Measurements from ENCODE around the gene RASGRF1. TPM values are rescaled to one million over a fixed set of nuclear protein-coding genes. Genes with fewer than 3 reads are reported as not detected.
"Not testable (repeated sequence)": the region's sequence is repeated elsewhere in the genome, so short reads cannot be mapped to it uniquely, and the experiment has no call there.

RASGRF1 gene
- total RNA-seq, 1 donor: not detected

DNA sequence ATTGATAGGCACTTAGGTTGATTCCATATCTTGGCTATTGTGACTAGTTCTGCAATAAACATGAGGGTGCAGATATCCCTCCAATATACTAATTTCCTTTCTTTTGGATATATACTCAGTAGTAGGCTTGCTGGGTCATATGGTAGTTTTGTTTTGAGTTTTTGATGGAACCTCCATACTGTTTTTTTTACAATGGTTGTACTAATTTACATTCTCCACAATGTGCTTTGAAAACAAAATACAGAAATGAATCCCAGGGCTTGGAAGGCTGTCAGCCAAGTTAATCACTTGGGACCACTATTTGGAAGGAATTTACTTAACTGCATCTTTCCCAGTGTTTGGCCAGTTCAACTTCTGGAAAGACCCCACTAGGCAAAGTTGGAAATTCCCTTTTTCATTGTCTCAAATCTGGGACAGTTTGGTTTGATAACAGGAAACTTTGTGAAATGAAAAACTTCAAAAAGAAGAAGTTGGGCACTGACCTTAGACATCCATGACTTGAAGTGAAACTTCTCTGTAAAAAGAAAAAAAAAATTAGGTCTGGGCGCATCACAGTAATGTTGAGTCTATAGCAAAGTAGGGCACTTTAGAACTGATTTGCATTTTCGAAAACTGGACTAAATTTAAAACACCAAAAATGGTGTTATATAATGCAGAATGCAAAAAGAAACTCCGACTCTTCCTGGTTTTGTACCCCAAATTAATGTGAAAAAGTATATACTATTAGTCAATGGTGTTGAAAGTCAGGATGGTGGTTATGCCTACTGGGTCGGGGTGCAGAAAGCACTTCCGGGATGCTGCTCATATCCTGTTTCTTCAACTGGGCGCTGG, 151.7 kb downstream of the RASGRF1 start:
- DNase-seq (ENCODE audit: low read depth in 2 of 3, low spot score in 2 of 3): no peak

DNA sequence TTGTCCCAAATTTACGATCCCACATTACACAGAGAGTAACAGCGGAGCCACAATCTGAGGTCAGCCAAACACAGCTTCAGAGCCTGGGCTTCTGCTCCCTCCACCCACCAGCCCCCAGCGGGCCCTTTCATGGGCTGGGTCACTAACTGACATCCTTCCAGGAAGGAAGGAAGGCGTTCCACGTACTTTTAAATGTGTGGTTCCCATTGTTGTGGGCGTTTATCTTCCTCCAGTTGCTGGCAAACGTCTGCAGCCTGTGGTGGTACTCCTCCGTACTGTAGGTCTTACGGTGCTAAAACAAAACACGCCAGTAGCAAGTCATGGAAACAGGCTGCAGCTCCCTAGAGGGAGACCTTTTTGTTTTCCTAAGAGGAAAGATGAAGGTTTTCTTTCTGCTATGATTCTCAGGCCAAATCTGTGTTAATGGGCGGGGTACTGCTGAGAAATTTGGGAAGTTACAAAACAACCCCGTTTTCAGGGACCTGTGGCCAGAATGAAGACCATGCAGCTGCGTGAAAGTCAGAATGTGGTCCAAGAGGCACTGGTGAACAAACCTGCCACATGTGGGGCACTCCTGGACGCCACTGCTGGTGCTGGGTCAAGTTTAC, 153.3 kb downstream of the RASGRF1 start:
- DNase-seq (ENCODE audit: low read depth in 2 of 3, low spot score in 2 of 3): no peak

DNA sequence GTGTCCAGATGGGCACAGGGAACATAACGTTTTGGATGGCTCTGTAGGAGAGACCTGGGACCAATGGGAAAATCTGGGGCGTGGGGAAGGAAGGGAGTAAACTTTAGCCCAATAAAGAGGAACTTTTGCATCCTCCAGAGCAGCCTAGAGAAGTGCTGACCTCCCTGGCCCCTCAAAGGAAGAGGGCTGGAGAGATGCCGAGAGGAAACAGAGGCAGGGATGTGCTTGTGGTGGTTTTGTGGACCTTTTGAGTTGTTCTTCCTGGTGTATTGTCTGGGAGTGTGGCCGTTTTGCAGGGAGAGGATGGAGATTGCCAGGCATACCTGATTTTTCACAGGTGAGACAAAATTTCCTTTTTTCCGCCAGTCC, 155.9 kb downstream of the RASGRF1 start:
- no peak for DNase-seq (ENCODE audit: low read depth in 2 of 3, low spot score in 2 of 3)

DNA sequence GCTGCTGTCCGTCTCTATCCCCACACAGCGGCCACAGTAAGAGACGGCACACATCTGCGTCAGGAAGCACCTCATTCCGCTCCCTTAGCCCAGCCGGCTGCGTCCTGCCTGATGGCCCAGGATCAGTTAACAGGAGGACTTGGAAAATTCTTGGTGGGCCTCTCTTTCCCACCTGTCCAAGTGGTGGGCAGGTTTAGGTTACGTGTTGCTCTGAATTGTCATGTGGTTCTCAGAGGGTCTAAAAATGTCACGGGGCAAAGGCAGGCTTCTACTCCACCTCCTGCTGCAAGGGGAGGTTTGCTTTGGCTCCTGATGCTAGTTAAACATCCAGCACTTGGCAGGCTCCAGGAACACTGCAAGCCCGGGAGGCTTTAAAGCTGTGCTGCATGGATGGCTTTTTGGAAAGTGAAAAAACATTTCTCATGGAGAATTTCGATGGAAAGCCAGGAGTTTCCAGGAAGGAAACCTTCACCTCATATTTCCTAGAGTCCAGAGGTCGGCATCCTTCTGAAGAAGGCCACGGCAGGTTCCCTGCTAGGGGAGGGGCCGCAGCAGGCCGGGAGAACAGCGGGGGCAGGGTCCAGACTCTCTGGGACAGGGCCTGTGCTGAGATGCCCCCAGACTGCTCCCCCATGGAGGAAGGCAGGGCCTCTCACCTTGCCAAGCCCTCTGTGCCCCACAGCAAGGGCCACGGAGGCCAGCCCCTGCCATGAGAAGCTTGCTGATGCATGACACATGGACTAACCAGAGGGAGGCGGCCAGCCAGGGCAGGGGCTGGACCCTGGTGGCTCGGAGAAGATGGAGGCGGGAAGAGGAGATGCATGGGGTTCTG, 156.5 kb downstream of the RASGRF1 start:
- no peak for DNase-seq (ENCODE audit: low read depth in 2 of 3, low spot score in 2 of 3)

DNA sequence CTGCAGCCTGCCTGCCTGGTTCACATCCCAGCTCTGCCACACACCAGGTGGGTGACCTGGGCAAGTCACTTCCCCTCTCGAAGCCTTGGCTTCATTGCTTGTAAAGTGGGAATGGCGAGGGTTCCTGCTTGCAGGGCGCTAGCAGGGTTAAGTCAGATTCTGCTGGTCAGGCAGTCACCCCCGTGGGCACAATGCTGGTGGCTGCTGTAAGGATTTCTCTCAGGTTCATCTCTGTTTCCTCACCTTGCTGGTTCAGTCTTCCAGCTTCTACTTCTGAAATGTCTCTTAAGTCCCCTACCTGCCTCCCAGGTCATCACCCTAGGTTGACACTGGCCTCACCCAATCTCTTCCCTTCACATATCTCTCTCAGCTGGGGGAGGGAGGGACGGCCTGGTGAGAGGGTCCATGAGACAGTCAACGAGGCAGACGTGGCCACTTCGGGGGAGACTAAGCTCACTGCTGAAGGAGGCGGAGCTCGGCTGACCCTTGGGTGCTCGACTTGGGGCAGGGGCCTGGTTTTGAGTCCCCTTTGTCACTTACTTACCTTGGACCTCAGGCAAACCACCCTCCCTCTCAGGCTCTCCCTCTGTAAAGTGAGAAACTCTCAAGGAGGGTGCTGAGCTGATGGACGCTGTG, 157.3 kb downstream of the RASGRF1 start:
- no peak for DNase-seq (ENCODE audit: low read depth in 2 of 3, low spot score in 2 of 3)

DNA sequence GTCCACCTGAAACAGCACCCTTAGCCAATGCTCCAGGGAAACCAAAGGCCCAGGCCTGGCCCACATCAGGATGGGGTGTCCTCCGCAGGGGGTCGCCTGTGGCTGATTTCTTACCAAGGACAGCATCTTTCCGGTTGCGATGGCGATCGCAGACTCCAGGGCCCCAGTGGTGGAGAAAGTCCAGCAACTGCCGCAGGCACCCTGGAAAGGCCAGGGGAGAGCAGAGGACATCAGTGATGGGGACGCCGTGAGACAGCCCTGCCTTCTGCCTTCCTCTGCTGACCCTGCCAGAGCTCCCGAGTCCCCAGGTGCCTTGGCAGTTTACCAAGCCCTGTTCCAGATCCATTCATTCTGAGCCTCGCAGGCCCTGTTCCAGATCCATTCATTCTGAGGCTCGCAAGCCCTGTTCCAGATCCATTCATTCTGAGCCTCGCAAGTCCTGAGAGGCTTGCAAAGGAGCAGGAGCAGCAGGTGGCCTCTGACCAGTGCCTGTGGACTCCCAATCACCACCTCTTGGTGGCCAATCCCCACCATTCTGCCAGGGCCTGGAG, 158.2 kb downstream of the RASGRF1 start:
- no peak for DNase-seq (ENCODE audit: low read depth in 2 of 3, low spot score in 2 of 3)

DNA sequence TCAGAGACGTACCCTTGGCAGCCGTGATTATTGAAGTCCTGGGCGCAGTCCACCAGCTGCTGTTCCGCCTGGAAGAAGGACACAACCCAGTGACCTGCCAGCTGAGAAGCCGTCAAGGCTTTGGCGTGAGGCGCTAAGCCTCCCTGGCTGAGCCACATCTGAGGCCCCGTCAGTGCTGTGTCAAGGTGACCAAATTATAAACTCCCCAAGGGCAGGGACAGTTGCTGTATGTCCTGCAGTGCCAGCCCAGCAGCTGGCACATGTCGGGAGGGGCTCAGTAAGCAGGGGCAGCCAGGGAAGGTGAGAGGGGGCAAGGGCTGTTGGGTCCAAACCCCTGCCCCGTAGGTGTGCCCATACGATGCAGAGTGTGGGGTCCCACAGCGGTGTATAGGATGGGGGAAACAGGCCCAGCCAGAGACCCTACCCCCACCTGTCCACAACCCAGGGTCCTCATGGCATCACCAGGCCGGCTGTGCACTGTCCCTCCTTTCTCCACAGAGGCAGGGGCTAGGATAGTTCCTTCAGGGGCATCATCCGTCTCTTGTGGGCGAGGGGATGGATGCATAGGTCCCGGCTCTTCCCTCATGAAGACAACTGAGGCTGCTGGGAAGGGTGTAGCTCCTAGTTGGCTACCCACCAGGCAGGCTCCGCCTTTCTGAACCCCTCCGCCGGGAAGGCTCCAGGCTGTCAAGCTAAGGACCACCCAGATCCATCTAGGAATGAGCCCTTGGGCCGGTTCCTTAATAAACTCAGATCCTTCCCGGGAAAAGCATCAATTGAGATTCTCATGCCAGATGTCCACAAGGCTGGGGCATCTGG, 158.9 kb downstream of the RASGRF1 start:
- no peak for DNase-seq (ENCODE audit: low read depth in 2 of 3, low spot score in 2 of 3)

DNA sequence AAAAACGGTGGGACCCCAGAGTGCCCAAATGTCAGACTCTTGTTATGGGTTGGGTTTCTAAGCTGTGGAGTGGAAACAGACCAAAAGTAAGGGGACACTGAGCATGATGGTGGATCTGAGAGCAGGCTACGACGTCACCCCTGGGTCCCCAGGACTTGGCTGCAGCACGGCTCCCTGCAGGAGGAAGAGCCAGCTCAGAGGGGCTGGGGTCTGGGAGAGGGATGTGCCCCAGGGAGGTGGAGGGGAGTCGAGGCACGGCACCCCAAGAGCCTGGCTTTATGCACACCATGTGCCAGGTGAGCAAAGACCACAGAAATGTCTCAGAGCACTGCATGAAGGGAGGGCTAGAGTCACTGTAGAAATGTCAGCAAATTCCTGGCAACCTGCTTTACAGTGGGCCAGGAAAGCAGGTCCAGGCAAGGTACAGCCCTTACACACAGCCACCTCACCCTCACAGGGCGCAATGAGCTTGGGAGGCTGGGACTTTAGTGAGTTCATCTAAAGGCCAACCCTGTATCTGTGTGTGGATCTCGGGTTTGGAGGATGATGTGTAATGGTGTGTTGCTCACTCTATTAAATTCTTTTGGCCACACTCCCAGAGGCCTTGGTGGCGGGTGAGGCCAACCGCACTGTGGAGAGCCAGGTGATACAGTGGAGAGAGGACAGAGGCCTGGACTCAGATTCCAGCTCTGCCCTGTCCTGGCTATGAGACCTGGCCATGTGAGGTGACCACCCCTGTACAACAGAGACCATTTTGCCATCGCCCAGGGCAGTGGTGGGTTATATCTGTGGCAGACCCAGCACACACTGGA, 159.8 kb downstream of the RASGRF1 start:
- no peak for DNase-seq (ENCODE audit: low read depth in 2 of 3, low spot score in 2 of 3)

DNA sequence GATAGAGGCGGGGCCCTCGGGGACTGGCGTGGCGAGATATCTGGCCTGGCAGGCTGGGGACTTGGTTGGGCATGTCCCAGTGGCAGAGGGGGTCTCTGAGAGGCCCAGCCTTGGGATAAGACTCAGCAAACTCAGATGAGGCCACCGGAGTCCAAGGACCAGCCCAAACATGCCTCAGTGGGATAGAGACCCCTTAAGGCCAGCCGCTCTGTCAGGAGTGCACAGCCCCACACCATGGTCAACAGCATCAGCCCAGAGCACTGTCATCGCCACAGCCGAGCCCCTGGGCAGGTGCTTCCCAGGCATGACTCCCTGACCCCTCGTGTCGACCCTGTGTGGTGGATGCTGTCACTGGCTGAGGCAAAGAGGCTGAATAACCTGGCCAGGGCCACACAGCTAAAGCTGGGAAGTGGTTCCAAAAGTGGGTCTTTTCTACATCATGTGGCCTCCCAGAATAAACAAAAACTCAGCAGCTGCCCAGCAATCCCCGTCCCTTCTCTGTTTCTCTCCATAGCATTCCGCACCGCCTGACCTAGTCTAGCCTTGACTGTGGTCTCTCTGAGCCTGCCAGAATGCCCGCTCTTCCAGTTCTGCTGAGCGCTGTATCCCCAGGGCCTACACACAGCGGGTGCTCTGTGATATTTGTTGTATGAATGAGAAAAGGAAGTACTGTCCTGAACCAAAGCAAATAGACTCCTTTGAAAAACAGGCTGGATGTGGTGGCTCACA, 160.9 kb downstream of the RASGRF1 start:
- DNase-seq (ENCODE audit: low read depth in 2 of 3, low spot score in 2 of 3): no peak

DNA sequence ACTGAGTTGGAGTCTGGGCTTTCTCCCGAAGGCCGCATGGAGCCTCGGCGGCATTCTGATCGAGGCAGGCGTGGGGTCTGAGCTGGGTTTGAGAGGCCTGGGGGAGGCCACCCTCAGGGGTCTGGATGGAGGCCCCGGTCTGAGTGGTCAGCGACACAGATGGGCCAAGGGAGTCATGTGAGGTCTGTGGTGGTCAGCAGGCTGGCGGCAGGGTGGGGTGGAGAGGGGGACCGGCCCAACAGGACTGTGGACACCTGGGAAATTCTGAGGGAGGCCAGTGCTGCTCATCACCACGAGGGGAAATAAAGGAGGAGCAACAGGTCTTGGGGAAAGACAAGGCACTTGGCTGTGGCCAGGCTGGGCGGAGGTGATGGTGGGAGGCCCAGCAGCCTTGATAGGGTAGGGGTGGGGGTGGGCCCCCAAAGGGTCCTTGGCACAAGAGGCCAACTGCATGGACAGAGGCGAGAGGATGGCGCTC, 161.9 kb downstream of the RASGRF1 start:
- DNase-seq (ENCODE audit: low read depth in 2 of 3, low spot score in 2 of 3): no peak

DNA sequence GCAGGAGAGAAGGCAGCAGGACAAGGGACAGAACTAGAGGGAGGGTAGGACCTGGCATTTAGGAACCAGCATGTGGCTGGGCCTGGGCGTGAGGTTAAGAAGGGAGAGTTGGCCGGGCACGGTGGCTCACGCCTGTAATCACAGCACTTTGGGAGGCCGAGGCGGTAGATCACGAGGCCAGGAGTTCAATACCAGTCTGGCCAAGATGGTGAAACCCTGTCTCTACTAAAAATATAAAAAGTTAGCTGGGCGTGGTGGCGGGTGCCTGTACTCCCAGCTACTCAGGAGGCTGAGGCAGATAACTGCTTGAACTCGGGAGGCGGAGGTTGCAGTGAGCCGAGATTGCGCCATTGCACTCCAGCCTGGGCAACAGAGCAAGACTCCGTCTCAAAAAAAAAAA, 162.4 kb downstream of the RASGRF1 start:
- DNase-seq (ENCODE audit: low read depth in 2 of 3, low spot score in 2 of 3): not testable (repeated sequence)

DNA sequence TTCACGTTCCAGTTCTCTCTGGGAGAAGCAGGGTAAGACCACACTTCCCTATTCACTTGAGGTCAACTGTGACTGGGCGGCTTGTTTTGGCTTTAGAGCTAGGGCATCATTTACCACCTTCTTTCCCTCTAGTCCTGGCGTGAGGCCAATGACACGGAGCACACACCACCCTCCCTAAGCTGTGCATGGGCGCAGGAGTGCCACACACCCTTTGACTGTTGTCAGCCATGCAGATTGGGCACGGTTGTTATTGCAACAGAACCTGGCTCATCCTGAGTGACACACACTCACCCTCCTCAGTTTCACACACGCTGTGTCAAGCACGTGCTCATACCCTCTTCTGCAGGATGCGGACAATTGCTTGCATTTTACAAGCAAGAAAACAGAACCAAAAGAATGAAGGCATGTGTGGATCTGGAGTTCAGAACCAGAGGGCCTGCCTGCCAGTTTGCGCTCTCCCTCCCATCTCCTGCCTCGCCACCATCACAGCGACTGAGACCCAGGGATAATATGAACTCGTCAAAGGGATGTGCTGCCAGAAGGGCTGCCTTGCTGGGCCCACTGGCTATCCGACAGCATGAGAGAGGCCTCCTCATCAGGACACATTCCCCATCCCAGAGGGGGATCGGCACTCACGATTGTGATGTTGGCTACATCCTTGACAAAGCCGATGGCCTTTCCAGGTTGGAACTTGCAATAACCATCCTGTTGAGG, 163.3 kb downstream of the RASGRF1 start:
- no peak for DNase-seq (ENCODE audit: low read depth in 2 of 3, low spot score in 2 of 3)

DNA sequence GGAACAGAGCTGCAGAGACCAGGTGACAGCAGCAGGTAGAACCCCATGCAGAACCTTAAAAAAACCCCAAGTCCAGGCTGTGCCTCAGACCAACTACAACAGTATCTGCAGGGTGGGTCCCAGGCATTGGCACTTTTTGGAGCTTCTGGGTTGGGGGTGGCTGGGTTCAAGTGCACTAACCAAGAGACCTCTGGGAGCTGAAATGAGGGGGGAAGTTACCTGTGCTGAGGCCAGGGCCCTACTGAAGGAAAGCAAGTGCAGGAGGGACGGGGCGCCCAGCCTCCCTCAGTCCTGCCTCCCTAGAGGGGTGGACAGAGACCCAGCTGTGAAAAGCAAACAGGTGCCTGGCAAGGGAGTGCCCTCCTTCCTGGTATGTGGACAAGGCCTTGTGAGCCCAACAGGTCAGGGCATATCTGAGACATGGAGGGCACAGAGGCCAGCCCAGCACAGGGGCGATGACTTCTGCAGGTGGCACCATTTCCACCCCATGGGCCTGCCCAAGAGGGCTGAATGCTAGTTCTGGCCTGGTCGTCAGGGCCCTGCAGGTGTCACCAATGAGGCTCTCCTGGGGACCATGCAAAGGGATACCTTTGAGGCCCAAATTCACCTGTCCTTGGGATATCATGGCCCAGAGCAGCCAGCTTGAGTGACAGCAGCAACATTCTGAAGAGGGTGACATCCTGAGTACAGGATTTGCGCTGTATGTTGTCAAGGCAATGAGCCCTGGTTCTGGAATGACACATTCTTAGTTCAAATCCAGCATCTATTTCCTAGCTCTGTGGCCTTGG, 164.4 kb downstream of the RASGRF1 start:
- DNase-seq (ENCODE audit: low read depth in 2 of 3, low spot score in 2 of 3): no peak

DNA sequence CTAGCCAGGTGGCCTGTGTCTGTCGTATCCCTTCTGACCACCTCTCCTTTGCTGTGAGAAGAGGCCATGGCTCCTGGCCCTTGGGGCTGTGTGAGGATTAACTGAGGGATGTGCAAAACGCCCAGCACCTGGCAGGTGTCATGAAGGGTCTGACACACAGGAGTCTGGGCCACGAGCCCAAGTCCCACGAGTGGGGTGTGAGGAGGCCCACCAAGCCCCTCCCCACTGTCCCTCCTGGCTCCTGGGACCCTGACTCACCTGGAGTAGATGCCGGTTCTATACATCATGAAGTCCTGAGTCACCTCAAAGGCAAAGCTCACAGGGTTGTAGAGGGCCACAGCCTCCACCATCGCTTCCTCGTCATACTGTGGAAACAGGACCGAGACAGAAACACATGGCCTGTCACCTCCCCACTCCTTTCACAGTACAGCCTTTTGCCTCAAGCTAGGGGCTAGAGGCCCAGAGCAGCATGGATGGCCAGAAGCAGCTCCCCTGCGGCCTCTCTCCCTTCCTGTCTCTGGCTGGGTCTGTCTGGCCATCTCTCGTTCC, 165.4 kb downstream of the RASGRF1 start:
- DNase-seq (ENCODE audit: low read depth in 2 of 3, low spot score in 2 of 3): no peak

DNA sequence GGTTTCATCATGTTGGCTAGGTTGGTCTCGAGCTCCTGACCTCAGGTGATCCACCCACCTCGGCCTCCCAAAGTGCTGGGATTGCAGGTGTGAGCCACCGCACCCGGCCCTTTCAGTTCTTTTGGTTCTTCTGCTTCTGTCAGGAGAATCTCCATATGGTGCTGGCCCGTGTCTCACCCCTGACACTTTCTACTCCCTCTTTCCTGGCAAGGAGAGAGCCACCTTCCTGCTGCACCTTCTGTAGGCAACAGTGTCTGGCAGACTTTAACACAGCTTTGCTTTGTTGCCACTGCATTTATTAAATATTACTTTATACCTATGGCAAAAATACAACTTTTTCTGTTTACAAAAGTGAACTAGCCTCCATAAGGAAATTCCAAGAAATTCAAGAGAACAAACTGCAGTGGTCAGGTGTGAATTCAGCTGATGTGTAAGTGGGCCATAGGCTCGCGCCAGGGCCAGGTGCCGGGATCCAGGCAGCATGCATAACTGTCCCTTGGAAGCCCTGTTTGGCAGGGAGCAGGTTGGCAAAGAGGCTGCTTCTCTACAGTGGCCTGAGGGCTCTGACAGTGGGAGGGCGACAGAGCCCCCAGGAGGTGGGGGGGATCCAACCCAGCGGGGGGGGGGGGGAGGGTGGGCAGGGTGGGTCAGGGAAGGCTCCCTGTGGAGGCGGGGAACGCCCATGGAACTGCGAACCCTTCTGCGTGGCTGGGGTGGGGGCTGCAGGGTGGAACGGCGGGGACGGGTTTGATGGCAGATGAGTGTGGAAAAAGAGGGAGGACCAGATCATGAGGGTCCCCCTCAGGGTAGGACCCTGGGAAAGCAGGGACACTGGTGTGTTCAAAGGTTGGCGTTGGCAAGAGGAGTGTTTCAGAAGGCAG, 166.9 kb downstream of the RASGRF1 start:
- DNase-seq (ENCODE audit: low read depth in 2 of 3, low spot score in 2 of 3): no peak

DNA sequence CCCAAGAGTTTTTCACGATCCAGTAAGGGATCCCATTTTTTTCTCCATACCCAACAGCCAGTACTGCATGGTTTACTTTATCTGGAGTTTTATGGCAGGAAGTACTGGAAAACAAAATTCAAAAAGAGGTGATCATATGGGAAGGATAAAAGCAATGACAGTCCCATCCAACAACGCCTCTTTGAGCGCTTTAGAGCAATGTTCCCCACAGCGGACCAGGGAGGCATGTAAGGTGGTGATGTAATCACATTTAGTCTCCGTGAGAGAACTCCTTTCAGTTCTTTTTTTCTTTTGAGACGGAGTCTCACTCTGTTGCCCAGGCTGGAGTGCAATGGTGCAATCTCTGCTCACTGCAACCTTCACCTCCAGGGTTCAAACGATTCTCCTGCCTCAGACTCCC, 167.6 kb downstream of the RASGRF1 start:
- DNase-seq (ENCODE audit: low read depth in 2 of 3, low spot score in 2 of 3): no peak
